Hindlimb muscle (tissue), 1 donor: ENCODE results near the gene SH3BGR. TPM values are rescaled to one million over a fixed set of nuclear protein-coding genes. Genes with fewer than 3 reads are reported as not detected.
"Not testable (repeated sequence)": the region's sequence is repeated elsewhere in the genome, so short reads cannot be mapped to it uniquely, and the experiment has no call there.

Experiments
- DNase-seq: peaks from one replicate; pipeline ENCODE4 v3.0.0-alpha.2; 2013
- polyA plus RNA-seq: library from polyadenylated mRNA; unstranded; fragments of 120-200 nt; gene quantifications from one replicate; pipeline ENCODE4 v1.2.1, GENCODE V29; 2013; ENCODE audit not compliant: insufficient read length

Gene SH3BGR
- polyA plus RNA-seq, 1 donor: 190 TPM

DNA sequence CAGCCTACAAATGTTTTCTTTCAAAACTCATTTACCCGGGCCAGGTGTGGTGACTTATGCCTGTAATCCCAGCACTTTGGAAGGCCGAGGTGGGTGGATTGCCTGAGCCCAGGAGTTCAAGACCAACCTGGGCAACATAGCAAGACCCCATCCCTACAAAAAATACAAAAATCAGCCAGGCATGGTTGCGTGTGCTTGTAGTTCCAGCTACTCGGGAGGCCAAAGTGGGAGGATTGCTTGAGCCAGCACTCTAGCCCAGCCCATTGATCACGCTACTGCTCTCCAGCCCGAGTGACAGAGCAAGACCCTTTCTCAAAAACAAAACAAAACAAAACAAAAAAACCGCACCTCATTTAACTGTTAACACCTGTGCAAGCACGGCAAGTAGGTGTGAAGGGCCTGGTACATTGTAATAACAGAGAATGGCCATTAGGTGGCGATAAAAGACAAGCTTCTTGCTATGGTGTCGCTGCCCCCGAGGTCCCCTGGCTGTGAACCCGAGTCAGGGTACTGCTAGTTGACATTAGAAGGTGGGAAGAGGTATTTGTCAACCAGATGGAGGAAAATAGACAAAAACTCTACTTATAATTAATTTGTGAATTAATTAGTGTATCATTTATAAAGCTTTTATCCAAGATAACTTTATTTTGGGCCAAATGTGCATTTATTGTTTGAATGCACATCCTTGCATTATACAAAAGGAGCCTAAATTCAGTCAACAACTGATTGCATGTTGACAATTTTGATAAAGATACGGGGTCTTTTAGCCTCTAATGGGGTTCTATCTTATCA, 66.5 kb downstream of the SH3BGR start:
- peak; percentile 20 for DNase-seq

DNA sequence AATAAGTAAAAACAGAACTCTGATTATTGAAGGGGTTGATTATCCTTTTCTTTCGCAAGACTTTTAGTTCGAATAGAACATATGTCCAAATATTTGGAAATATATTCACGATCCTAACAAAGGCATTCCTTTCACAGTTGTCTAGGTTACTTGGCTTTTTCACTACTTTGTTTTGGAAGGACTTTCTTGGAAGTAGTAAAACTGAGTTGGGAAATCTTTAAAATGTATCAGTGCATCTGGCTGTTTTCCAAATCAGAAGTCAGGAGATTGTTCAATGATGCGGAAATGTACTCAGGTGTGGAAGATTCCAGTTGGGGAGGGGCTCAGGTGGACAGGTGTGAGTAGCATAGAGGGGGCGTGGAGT, 67.1 kb downstream of the SH3BGR start:
- peak; percentile 43 for DNase-seq

DNA sequence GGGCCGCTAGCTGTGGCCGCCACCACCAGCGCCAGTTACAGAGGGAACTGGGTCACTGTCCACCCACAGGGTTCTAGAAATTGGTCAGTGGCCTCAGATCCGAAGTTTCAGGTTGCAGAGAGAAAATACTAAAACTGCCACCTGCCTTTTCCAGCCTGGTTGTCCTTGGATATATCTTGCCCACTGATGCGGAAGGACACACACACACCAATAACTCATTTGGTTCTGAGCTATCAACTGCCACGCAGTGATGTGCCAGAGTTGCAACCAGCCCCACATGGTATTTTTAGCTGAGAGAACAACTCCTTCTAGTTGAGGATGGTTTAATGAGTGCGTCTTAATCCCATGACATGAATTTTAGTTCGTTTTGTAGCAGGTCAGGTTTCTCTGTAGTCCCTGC, 68.1 kb downstream of the SH3BGR start:
- DNase-seq: no peak

DNA sequence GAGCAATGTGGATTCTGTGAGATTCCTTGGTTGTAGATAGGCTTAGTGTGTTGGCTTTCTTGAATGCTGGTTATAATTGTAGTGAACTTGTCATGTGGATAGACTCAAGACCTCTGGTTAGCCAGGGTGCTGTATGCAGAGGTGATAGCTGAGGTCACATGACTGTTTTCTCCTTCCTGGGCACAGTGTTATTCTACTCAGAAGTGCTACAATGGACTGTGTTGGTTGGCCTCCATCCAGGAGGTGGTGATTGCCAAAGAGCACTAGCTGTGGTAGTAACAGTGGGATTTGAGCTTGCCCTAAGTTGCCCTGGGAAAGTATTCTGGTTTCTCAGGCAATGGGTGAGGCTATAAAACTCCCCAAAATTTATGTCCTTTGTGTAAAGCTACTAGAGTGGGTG, 71.6 kb downstream of the SH3BGR start:
- no peak for DNase-seq

DNA sequence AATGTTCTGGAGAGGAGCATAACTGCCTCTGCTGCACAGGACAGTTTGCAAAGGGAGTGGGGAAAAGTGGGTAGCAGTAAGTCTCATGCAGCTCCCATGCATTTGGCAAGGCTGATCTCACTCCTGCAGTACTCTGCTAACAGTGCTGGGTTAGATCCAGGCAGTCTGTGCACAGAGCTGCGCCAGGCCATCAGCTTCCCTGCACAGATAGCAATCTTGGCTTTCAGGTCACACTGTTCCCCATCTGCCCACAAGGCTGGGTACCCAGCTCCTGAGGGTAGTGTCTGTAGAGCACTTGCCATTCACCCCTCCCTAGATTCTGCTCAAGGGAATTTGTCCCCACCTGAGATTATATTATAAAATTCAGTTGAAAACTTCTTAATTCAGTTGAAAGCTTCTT, 72.1 kb downstream of the SH3BGR start:
- DNase-seq: no peak

DNA sequence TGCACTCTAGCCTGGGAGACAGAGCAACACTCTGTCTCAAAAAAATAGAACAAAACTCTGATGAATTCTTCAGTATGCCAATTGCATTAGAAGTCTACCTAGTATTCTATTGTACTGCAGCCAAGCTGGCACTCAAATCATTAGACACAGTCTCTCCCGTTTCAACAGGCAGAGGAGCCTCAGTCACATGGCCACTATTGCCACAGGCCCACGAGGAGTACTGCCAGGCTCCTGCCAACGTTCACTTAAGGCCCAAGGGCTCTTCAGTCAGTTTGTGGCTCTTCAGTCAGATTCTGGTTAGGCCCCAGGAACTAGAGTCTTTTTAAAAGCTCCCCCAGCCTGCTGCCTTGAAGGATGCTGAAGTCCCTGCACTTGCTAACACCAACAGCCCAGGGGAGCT, 73.4 kb downstream of the SH3BGR start:
- DNase-seq: no peak

GRCh38 chr21:39525601-39526000, 73.8 kb downstream of the SH3BGR start:
- DNase-seq: no peak

DNA sequence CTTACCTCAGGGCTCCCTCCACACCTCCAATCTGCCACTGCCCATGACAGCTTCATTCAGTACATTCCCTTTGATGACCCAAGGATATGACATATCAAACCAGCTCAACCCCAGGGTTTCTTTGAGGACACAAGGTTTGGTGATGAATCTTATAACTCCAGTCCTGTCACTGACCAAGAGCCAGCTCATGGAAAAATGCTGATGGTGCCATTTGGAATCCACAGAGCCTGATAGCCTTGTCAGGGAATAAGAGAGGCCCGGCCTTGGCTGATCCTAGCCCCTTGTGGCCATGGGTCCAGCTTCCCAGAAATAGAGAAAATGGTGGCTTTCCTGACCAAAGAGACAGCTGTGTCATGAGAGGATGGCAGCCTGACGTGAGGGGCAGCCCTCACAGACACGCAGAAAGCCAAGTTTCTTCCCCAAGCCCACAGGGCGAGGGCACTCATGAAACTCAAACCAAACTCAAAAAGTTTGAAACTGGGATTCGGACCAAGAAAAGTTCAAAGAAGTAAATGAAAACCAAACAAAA, 75.4 kb downstream of the SH3BGR start:
- DNase-seq: no peak

DNA sequence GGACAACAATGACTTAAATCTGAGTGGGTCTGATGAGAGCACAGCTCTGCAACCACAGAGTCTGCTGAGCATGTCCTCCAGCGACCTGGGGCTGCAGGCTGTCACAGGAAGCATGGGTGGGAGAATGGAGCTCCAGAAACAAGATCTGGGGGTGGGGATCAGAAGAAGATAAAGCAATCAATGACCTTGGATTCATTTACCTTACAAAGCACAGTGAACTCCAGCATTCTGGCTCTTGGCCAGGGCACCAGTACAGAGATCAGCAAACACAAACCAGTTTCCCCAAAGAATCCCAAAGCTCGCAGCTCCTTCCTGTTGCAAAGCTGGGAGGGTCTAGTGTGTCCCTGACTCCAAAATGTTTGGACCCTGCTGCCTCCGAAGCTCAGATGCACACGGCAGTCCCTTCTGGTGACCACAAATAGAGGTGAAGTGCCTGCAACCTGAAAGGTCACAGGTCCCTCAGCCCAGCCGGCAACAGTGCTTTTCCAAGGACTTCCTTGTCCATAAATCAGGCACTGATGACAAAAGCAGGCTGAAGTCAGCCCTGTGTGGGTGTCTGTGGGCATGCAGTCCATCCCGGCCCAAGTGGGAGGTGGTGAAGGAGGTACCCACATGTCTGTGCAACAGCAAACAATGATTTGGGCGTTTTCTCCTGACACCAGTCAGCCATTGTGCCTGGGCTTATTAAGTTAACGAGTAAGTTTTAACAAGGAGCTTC, 76.1 kb downstream of the SH3BGR start:
- no peak for DNase-seq

DNA sequence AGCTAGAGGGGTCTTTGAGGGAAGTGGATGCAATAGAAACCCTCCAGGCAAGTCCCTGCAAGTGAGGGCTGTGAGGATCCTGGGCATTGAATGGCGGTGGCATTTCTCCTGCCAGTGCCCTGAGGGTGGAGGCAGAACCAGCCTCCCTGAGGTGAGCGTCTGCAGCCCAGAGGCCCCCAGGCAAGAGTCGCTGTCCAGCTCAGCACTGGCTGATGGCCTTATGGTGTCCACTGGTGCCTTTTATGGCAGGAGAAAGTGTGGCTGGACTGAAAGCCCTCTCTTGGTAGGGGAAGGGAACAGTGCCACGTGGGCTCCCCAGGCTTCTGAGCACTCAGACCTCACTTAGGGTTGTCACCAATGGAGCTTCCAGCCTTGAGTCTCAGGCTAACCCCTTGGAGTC, 77.3 kb downstream of the SH3BGR start:
- no peak for DNase-seq

- DNase-seq: no peak
Observed at GRCh38 chr21:39531064-39531463, 79.3 kb downstream of the SH3BGR start.

GRCh38 chr21:39531840-39532239, 80.1 kb downstream of the SH3BGR start:
- no peak for DNase-seq

- no peak for DNase-seq
Observed at GRCh38 chr21:39533545-39534380, 82.0 kb downstream of the SH3BGR start.

DNA sequence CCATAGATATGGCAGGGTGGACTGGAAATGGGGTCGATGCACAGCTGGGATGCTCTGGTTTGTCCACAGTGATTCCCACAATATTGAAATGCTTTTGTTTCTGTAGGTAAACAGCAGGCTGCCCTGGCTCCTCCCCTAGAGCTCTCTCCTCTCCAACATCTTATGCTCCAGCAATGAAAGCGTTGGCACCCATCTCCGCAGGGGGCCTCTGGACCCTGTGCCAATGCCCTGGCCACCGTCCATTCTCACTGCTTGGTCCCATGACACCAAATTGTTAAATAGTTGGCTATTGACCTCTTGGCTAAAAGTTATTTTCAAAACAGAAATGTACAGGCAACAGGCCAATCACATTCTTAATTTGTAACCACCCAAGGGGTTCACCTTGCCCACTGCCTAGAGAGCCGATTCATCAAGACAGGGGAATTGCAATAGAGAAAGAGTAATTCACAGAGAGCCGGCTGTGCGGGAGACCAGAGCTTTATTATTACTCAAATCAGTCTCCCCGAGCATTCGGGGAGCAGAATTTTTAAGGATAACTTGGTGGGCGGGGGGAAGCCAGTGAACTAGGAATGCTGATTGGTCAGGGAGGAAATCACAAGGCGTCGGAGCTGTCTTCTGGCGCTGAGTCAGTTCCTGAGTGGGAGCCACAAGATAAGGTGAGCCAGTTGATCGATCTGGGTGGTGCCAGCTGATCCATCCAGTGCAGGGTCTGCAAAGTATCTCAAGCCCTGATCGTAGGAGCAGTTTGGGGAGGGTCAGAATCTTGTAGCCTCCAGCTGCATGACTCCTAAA, 84.1 kb downstream of the SH3BGR start:
- no peak for DNase-seq

- DNase-seq: no peak
Observed at GRCh38 chr21:39536835-39537234, 85.1 kb downstream of the SH3BGR start.

DNA sequence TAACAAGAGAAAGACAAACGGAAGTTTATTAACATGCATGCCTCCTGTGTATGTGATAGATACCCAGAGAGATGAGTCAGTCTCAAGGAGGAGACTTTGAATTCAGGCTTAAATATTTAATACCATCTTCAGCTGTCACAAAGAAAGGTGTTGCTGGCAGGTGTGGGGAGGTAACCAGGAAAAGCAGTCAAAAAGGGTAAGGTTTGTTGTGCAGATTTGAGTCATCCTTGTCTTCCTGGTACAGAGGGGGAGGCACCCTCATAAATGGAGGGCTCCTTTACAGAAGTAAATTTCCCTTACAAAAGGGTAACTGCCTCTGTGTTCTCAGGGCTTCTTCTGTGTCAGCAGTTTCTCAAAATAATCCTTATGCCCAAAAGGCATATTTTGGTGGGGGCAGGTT, 85.8 kb downstream of the SH3BGR start:
- no peak for DNase-seq

- no peak for DNase-seq
Observed at GRCh38 chr21:39538453-39539042, 86.8 kb downstream of the SH3BGR start.

GRCh38 chr21:39540367-39540766, 88.6 kb downstream of the SH3BGR start:
- not testable (repeated sequence) for DNase-seq

GRCh38 chr21:39542736-39543135, 91.0 kb downstream of the SH3BGR start:
- DNase-seq: no peak

DNA sequence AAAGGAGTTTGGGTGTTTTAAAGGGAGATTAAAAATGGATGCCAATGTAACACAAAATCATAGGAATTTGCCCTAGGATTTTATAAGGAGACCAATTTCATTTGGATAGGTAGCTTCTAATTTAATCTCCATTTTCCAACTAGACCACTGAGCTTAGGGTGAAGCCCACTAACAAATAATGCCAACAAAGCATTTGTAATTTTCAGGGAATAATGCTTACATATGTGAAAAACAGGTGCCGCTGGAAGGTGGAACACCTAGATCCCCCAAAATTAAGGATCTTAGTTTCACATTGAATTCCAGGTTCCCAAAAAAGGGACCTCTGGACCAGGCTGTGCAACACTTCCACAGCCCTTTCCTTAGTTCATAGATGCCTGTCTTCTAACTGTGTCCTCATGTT, 94.8 kb downstream of the SH3BGR start:
- DNase-seq: no peak

GRCh38 chr21:39552856-39553255, 101.1 kb downstream of the SH3BGR start:
- DNase-seq: no peak

DNA sequence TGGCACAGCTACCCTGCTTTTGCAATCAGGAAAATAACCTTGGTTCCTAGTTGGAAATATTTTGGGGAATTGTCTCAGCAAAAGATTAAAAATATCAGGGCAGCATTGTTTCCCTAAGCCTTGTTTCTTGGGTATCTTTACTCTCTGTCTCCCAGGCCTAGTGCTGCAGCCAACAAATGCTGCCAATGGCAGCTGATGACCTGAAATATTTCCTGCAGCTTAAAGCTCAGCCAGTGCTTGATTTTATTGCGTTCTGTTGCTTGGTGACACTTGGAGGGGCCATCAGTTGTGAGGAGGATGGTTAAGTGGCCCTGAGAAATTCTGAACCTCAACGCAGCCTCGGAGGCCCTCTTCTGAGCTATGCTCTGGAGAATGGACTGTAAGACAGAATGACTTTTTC, 101.6 kb downstream of the SH3BGR start:
- DNase-seq: no peak
